Activated T-cell treated with anti-CD3 and anti-CD28 coated beads for 48 hours (primary cell): Measurements from ENCODE around the gene CDK14.

Experiments used
- DNase-seq: peaks from one replicate; pipeline ENCODE4 v3.0.0-alpha.2; 2020; ENCODE audit warnings: low read depth

Gene CDK14

GRCh38 chr7:90842430-90842788 lies 246.3 kb downstream of the CDK14 start:
- DNase-seq: no peak

GRCh38 chr7:90843472-90843871 lies 247.4 kb downstream of the CDK14 start:
- DNase-seq: no peak

DNA sequence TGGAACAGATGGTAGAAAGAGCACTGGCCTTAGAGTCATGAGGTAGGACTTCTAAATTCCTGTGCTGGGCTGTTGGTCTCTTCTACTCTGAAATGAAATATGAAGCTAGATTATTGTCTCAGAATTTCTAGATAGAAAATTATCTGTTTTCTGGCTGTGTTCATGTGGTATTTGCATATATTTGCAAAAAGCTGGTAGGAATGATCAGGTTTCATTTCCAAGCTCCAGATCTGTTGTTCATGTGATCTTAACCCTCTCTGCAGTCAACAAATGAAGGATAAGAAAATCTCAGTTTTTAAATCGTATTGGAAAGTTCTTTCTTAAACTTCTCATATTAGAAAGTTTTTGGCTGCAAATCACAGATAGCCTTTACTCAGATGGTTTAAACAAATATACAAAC lies 248.3 kb downstream of the CDK14 start:
- DNase-seq: no peak

- no peak for DNase-seq
Measured at GRCh38 chr7:90846192-90846591, 250.1 kb downstream of the CDK14 start.

DNA sequence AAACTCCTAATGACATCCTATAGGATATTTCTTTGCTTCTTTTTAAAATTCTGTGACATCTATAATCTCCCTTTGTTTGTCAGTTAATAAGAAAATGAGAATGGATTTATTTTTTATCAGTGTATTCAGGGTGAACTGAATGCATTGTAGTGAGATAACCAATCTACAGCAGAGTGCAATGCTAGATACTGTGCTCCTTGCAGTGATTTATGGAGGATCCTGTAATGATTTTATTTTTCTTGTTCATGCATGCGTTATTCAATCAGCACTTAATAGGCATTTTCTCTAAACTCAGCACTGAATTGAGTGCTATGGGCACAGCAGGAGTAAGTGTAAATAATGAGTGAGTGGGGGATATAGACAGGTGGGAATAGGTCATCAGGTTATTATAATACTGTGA lies 253.9 kb downstream of the CDK14 start:
- no peak for DNase-seq

GRCh38 chr7:90850471-90850870 lies 254.3 kb downstream of the CDK14 start:
- no peak for DNase-seq

DNA sequence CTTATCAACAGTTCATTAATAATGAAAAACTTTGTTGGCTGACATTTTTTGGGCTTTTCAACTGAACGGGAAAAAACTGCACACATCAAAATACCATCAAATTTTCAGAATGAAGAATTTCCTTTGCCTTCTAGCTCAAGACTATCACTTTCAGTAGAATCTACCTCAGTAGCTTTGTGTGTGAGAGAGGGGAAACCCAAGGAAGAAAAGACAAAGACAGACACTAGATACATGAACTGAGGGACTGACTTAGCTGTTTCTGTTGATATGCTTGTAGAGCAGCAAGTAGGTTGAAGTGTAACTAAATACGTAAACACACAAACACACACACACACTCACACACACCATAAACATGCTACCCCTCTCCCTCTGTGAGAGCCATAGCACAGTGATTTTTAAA lies 257.1 kb downstream of the CDK14 start:
- DNase-seq: no peak

GRCh38 chr7:90856351-90857070 lies 260.4 kb downstream of the CDK14 start:
- no peak for DNase-seq

GRCh38 chr7:90857603-90858002 lies 261.5 kb downstream of the CDK14 start:
- DNase-seq: no peak

DNA sequence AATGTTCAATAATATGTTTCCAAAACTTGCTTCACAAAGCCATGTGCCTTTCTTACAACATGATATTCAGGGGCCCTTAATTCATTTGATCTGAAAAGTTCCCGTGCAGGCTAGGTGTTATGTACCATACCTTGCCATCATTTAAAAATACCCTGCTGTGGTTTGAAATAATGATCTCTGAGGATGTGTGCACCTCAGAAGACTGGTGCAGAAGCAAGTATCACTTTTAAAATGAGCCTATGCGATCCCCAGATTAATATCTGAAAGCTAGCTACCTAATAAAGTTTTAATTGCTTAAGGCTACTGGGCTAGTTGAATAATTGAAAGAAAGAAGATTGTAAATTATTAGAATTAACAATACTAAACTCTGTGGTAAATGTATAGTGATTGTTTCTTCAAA lies 262.4 kb downstream of the CDK14 start:
- no peak for DNase-seq

GRCh38 chr7:90859521-90859920 lies 263.4 kb downstream of the CDK14 start:
- DNase-seq: no peak

DNA sequence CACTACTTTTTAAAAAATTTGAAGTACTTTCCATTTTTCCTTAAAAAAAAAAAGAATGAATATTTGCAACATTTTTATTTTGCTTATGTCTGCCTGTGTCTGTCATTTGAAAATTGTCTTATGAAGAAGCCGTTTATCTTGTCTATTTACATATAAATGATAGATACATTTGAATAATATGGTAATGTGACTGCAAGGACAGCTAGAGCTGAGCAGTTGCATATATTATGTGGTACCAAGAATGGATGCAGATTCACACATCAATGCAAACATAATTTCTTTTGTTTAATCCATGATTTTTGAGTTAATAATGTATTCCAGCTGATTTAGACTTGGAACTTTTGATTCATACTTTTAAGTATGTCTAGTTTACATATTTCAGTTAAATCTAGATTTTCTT lies 268.0 kb downstream of the CDK14 start:
- no peak for DNase-seq

GRCh38 chr7:90869335-90869734 lies 273.2 kb downstream of the CDK14 start:
- no peak for DNase-seq

- DNase-seq: no peak
Measured at GRCh38 chr7:90876701-90877100, 280.6 kb downstream of the CDK14 start.

- no peak for DNase-seq
Measured at GRCh38 chr7:90877201-90877600, 281.1 kb downstream of the CDK14 start.

DNA sequence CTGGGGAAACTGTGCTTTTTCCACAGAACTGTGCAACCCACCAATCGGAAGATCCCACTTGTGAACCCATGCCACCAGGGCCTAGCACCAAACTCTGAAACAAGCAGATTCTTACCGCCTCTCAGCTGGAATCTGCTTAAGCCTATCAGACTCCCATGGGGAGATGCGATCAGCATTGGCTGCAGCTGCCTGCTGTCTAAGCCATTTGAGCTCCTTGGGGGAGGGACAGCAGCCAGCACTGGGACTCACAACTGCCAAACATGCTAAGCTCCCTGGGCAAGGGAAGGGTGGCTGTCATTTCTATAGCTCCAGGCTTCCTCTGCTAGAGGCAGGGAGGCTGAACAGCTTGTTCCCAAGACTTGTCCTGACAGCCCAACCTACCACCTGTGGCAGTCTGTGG lies 283.8 kb downstream of the CDK14 start:
- DNase-seq: no peak

- DNase-seq: no peak
Measured at GRCh38 chr7:90886416-90886815, 290.3 kb downstream of the CDK14 start.

GRCh38 chr7:90889210-90889609 lies 293.1 kb downstream of the CDK14 start:
- no peak for DNase-seq

- no peak for DNase-seq
Measured at GRCh38 chr7:90889644-90890043, 293.5 kb downstream of the CDK14 start.

GRCh38 chr7:90891529-90891928 lies 295.4 kb downstream of the CDK14 start:
- no peak for DNase-seq

GRCh38 chr7:90892213-90892612 lies 296.1 kb downstream of the CDK14 start:
- no peak for DNase-seq

GRCh38 chr7:90894122-90894521 lies 298.0 kb downstream of the CDK14 start:
- DNase-seq: no peak

- DNase-seq: no peak
Measured at GRCh38 chr7:90896458-90896857, 300.3 kb downstream of the CDK14 start.

GRCh38 chr7:90897961-90898469 lies 301.9 kb downstream of the CDK14 start:
- DNase-seq: no peak
